CD4-positive, alpha-beta T cell treated with Interleukin-6 at 100 ng/mL for 8 hours (primary cell): ENCODE results near the gene ADNP.

Source experiments
- DNase-seq: peaks from one replicate; pipeline ENCODE4 v3.0.0-alpha.2; 2020; ENCODE audit warnings: mixed read lengths, low spot score

Gene ADNP

GRCh38 chr20:50932016-50932485 is 814 bp upstream of the ADNP start:
- no peak for DNase-seq

GRCh38 chr20:50930976-50931305 is 296 bp downstream of the ADNP start:
- DNase-seq, result no peak

- no peak for DNase-seq
Measured at GRCh38 chr20:50930139-50930975, 880 bp downstream of the ADNP start.

GRCh38 chr20:50929299-50930138 is 1.7 kb downstream of the ADNP start:
- DNase-seq, result peak; percentile 93

- no peak for DNase-seq
Measured at GRCh38 chr20:50928469-50928868, 2.8 kb downstream of the ADNP start.

GRCh38 chr20:50926530-50926929 is 4.7 kb downstream of the ADNP start:
- DNase-seq, result no peak

GRCh38 chr20:50924261-50924920 is 6.8 kb downstream of the ADNP start:
- DNase-seq, result no peak

- DNase-seq, result no peak
Measured at GRCh38 chr20:50921803-50922501, 9.3 kb downstream of the ADNP start.

GRCh38 chr20:50920997-50921396 is 10.2 kb downstream of the ADNP start:
- DNase-seq, result no peak

- DNase-seq, result no peak
Measured at GRCh38 chr20:50919567-50919966, 11.7 kb downstream of the ADNP start.

- DNase-seq, result no peak
Measured at GRCh38 chr20:50918403-50918802, 12.8 kb downstream of the ADNP start.

- no peak for DNase-seq
Measured at GRCh38 chr20:50916934-50917333, 14.3 kb downstream of the ADNP start.

- DNase-seq, result no peak
Measured at GRCh38 chr20:50916257-50916656, 15.0 kb downstream of the ADNP start.

- no peak for DNase-seq
Measured at GRCh38 chr20:50915424-50915823, 15.8 kb downstream of the ADNP start.

GRCh38 chr20:50913690-50914375 is 17.4 kb downstream of the ADNP start:
- DNase-seq, result no peak

GRCh38 chr20:50911716-50912115 is 19.5 kb downstream of the ADNP start:
- no peak for DNase-seq

GRCh38 chr20:50911030-50911429 is 20.2 kb downstream of the ADNP start:
- DNase-seq, result no peak

GRCh38 chr20:50909413-50909812 is 21.8 kb downstream of the ADNP start:
- DNase-seq, result no peak

- DNase-seq, result no peak
Measured at GRCh38 chr20:50904067-50904570, 27.1 kb downstream of the ADNP start.

- DNase-seq, result no peak
Measured at GRCh38 chr20:50903353-50904051, 27.7 kb downstream of the ADNP start.

- DNase-seq, result no peak
Measured at GRCh38 chr20:50901301-50901700, 29.9 kb downstream of the ADNP start.
